Fibroblast of skin of right quadriceps (primary cell): ENCODE measurements around the gene PPP4R3B.

Experiments
- DNase-seq: peaks from one replicate; pipeline ENCODE4 v3.0.0-alpha.2; 2013

PPP4R3B gene

DNA sequence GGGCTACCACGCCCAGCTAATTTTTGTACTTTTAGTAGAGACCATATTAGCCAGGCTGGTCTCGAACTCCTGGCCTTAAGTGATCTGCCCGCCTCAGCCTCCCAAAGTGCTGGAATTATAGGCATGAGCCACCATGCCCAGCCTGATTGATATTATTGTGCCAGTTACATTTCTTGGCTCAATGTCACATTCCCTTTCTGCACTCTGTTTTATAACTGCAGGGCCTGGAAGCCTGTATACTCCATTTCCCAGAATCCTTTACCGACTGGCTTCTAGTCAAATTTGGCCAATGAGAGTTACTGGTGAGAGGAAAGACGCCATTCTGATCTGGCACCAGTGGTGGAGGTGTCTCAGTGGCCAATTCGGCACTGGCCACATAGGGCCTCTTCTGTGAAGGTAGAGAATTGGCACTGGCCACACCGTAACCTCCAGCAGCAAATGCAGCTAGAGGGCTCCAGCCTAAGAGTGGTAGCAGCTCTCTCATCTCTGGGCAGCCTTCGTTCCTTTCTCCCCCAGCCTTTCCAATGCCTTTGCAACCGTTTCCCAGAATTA is 114.8 kb downstream of the PPP4R3B start:
- no peak for DNase-seq

DNA sequence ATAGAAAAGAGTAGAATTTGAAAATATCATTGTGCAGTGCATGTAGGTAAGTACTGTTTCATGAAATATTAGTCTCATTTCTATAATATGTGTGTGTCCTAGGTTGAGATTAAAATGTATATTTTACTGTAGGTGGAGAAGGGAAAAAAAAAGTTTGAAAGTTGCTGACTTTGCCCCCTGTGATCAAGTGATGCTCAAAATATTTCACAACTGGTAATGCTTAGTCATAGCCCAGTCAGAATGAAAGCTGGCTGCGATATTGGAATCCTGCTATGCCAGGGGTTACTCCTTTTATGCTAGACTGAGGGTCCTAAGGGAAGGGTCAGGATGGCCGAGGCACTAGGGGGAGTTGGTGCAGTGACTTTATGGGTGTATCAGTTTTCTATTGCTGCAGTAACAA is 117.4 kb downstream of the PPP4R3B start:
- peak; percentile 52 for DNase-seq

DNA sequence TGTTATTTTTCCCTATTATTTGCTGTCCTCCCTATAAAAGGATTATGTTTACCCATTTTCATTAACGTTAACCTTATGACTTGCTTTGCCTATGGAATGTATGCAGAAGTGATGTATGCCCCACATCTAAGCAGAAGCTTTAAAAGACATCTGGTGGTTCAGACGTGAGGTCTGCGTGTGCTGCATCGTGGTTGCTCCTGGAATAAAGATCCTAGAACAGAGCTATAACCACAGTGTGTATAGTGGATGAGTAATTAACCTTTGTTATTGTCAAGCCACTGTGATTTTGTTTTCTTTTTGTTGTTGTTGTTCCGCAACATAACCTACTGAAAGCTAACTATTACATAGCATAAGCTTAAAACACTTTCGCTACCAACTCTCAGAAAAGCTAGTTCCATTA is 118.8 kb downstream of the PPP4R3B start:
- DNase-seq: no peak
